ENCODE data around the gene BHLHA15.

DNA sequence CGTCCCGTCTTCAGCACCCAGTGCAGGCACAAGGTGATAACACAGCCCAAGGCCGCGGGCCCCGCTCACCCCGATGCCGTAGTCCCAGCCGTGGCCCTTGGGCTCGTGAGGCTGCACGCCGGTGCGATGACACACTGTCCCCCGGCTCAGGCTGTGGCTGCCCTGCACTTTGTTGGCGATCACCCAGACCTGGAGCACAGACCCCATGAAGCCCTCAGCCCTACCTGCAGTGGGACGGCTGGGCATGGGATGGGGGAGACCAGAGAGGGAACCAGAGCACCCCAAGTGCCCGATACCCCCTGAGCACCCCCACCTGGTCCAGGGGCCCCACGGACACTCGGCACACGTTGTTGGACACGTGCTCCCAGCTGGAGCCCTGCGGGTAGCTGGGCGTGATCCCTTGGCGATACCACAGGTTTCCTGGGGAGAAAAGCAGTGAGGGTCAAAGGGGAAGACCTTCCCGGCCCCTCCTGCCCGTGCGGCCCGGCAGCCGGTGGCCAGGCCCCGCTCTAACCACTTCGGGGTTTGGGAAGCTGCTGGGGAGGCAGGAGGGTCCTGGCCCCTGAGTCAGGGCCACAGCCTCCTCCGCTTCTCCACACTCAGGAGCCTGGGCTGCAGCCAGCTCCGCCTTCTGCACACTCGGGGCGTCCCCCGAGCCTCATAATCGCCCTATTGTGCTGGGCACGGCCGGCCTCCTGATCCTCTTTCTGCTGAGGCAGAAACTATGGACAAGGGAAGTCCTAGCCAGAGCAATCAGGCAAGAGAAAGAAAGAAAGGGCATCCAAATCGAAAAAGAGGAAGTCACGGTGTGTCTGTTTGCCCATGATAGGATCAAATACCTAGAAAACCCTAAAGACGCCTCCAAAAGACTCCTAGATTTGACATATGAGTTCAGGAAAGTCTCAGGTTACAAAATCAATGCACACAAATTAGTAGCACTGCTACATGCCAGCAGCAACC, 6.7 kb downstream of the BHLHA15 start:
- TF ChIP-seq CHCHD3 (CRISPR knock-in tag; IDR thresholded peaks at IDR 0.05), result no peak
- TF ChIP-seq IRF2 (CRISPR knock-in tag; IDR thresholded peaks at IDR 0.05), result no peak
- TF ChIP-seq ZFX (CRISPR knock-in tag; IDR thresholded peaks at IDR 0.05), result no peak
- no peak for TF ChIP-seq SRSF1 (IDR thresholded peaks at IDR 0.05; ENCODE audit: low read depth, low read length)

Measured in K562 (cell line).